PC-9 (cell line): ENCODE results near the gene ZNF462. TPM values are rescaled to one million over a fixed set of nuclear protein-coding genes. Genes with fewer than 3 reads are reported as not detected.
A peak's percentile ranks its signal among the peaks of the same experiment; 100 is the strongest.

Source experiments
- BruUV-seq: library from RNA; stranded (reverse); fragments of 400-500 nt; replicated peaks from 2 replicates; lab custom pipeline; 2021; lab: Mats Ljungman, UMichigan
- CTCF ChIA-PET: fragments of 300-600 bp; sonication (Branson Sonifier 250); formaldehyde crosslinking; loops from one replicate; lab custom pipeline; 2022; ENCODE audit warnings: antibody characterized with exemption; lab: Charles Lee
- POLR2A ChIA-PET: fragments of 300-600 bp; sonication (Branson Sonifier 250); formaldehyde crosslinking; loops from one replicate; lab custom pipeline; 2022; ENCODE audit warnings: antibody characterized with exemption; ENCODE audit not compliant: unreplicated experiment; lab: Charles Lee
- DNase-seq, 2 experiments: peaks; one replicate each; pipeline versions ENCODE4 v3.0.0 to v3.0.0-alpha.2; 2015 to 2022; ENCODE audit warnings: mixed read lengths in 1 of 2
- H2AFZ ChIP-seq: fragments of 200-600 bp; sonication (generic); 2 replicates; pipeline ENCODE4 v1.8.1; 2017; ENCODE audit warnings: antibody characterized with exemption
- H3F3A ChIP-seq: fragments of 200-600 bp; sonication (generic); 2 replicates; pipeline ENCODE4 v1.8.1; 2017; ENCODE audit warnings: antibody characterized with exemption, mild to moderate bottlenecking, low read depth; ENCODE audit not compliant: insufficient read depth
- H3K27ac ChIP-seq: fragments of 200-600 bp; sonication (generic); 2 replicates; pipeline ENCODE4 v1.6.1; 2016; ENCODE audit warnings: mixed run types
- H3K27me3 ChIP-seq: fragments of 200-600 bp; sonication (generic); 2 replicates; pipeline ENCODE4 v1.6.1; 2016; ENCODE audit warnings: low read depth, mixed run types; ENCODE audit not compliant: insufficient read depth
- H3K36me3 ChIP-seq: fragments of 200-600 bp; sonication (generic); 2 replicates; pipeline ENCODE4 v1.6.1; 2016; ENCODE audit warnings: low read depth, mixed run types
- H3K4me1 ChIP-seq: fragments of 200-600 bp; sonication (generic); replicated peaks from 2 replicates; pipeline ENCODE4 v1.6.1; 2016; ENCODE audit warnings: mixed run types; ENCODE audit not compliant: insufficient read depth
- H3K4me2 ChIP-seq: fragments of 200-600 bp; sonication (generic); 2 replicates; pipeline ENCODE4 v1.6.1; 2017; ENCODE audit warnings: mixed run types
- H3K4me3 ChIP-seq: fragments of 200-600 bp; sonication (generic); 2 replicates; pipeline ENCODE4 v1.6.1; 2016; ENCODE audit warnings: mixed run types
- H3K79me2 ChIP-seq: fragments of 200-600 bp; sonication (generic); 2 replicates; pipeline ENCODE4 v1.6.1; 2017; ENCODE audit warnings: low read depth, mixed run types
- H3K9me2 ChIP-seq: fragments of 200-600 bp; sonication (generic); 2 replicates; pipeline ENCODE4 v1.8.1; 2017; ENCODE audit warnings: mild to moderate bottlenecking; ENCODE audit not compliant: insufficient read depth
- H3K9me3 ChIP-seq: fragments of 200-600 bp; sonication (generic); 2 replicates; pipeline ENCODE4 v1.8.1; 2016; ENCODE audit warnings: low read depth; ENCODE audit not compliant: insufficient read depth
- H4K20me1 ChIP-seq: fragments of 200-600 bp; sonication (generic); 2 replicates; pipeline ENCODE4 v1.8.1; 2017; ENCODE audit not compliant: insufficient read depth
- EZH2 ChIP-seq: fragments of 200-600 bp; sonication (generic); IDR thresholded peaks from 2 replicates; pipeline ENCODE4 v1.8.0; 2017; ENCODE audit warnings: antibody characterized with exemption, low read depth
- intact Hi-C: fragments of 100-400 bp; cut with micrococcal nuclease; formaldehyde crosslinking; loops from one replicate; pipeline ENCODE4 v1.10.0; 2022; ENCODE audit not compliant: unreplicated experiment
- total RNA-seq: library from RNA; stranded (reverse); gene quantifications from 2 replicates; pipeline ENCODE4 v1.2.3, GENCODE V29; 2021
- TF ChIP-seq, protein P1 (sequence below): fragments of 200-600 bp; sonication (generic); conservative IDR thresholded peaks from 2 replicates; pipeline ENCODE4 v1.6.1; 2017; ENCODE audit warnings: mixed run types, antibody characterized with exemption, mild to moderate bottlenecking, moderate library complexity

Gene ZNF462
- total RNA-seq, 1 experiment from 2014 or later, result 4.8 TPM

- H3K36me3 ChIP-seq, result no peaks in the 10 kb centered on the region
- H3K79me2 ChIP-seq, result no peaks in the 10 kb centered on the region
- TF ChIP-seq, protein P1, sequence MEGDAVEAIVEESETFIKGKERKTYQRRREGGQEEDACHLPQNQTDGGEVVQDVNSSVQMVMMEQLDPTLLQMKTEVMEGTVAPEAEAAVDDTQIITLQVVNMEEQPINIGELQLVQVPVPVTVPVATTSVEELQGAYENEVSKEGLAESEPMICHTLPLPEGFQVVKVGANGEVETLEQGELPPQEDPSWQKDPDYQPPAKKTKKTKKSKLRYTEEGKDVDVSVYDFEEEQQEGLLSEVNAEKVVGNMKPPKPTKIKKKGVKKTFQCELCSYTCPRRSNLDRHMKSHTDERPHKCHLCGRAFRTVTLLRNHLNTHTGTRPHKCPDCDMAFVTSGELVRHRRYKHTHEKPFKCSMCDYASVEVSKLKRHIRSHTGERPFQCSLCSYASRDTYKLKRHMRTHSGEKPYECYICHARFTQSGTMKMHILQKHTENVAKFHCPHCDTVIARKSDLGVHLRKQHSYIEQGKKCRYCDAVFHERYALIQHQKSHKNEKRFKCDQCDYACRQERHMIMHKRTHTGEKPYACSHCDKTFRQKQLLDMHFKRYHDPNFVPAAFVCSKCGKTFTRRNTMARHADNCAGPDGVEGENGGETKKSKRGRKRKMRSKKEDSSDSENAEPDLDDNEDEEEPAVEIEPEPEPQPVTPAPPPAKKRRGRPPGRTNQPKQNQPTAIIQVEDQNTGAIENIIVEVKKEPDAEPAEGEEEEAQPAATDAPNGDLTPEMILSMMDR, result no peak
- no peak for TF ChIP-seq EZH2
- H3K4me1 ChIP-seq, result no peaks in the 10 kb centered on the region
- no peak overlapping the region for H3K4me2 ChIP-seq
- BruUV-seq, result no TSS peak
- ChIA-PET CTCF (no interaction called here), POLR2A (no interaction called here)
- H2AFZ ChIP-seq, result no peak overlapping the region
- H3K4me3 ChIP-seq, result no peak overlapping the region
- no peaks in the 10 kb centered on the region for H3K9me2 ChIP-seq
- H4K20me1 ChIP-seq, result no peaks in the 10 kb centered on the region
- no peaks in the 10 kb centered on the region for H3K9me3 ChIP-seq
- H3F3A ChIP-seq, result no peaks in the 10 kb centered on the region
- intact Hi-C loops, result no loop called here
- no peaks in the 10 kb centered on the region for H3K27me3 ChIP-seq
- no peak overlapping the region for H3K27ac ChIP-seq
- DNase-seq, result no peak
Observed at GRCh38 chr9:106945727-106946660, 83.0 kb downstream of the ZNF462 start.

GRCh38 chr9:106947106-106947900 lies 84.3 kb downstream of the ZNF462 start:
- POLR2A ChIA-PET, result no interaction called here
- no peaks in the 10 kb centered on the region for H3K4me1 ChIP-seq

GRCh38 chr9:106953174-106953573 lies 90.2 kb downstream of the ZNF462 start:
- Histone ChIP-seq H3F3A (peaks cover 9% of the 10 kb centered on the region; the same call in 1 of the 2 replicates), H3K4me1 (peaks cover 25% of the 10 kb centered on the region), H3K79me2 (no peaks in the 10 kb centered on the region), H3K4me2 (no peak overlapping the region), H2AFZ (no peak overlapping the region), H3K9me3 (no peaks in the 10 kb centered on the region), H4K20me1 (no peaks in the 10 kb centered on the region), H3K27ac (no peak overlapping the region), H3K36me3 (no peaks in the 10 kb centered on the region), H3K4me3 (no peak overlapping the region), H3K9me2 (no peaks in the 10 kb centered on the region; the same call in 1 of the 2 replicates), H3K27me3 (no peaks in the 10 kb centered on the region)
- DNase-seq, result peak in 1 of 2 experiments; percentile 59
- TF ChIP-seq, protein P1, result no peak
- no peak for TF ChIP-seq EZH2
- CTCF ChIA-PET, result no interaction called here
- intact Hi-C loops, result no loop called here
- BruUV-seq, result no TSS peak
- POLR2A ChIA-PET, result no interaction called here

More at GRCh38 chr9:106947106-106947900, 84.3 kb downstream of the ZNF462 start:
- Histone ChIP-seq H3K4me3 (no peak overlapping the region), H3K4me2 (no peak overlapping the region), H3K27ac (no peak overlapping the region), H4K20me1 (no peaks in the 10 kb centered on the region), H3K36me3 (no peaks in the 10 kb centered on the region), H3K79me2 (no peaks in the 10 kb centered on the region), H3K9me2 (no peaks in the 10 kb centered on the region), H3K9me3 (no peaks in the 10 kb centered on the region), H3K27me3 (no peaks in the 10 kb centered on the region), H2AFZ (no peak overlapping the region), H3F3A (no peaks in the 10 kb centered on the region)
- CTCF ChIA-PET, result no interaction called here
- DNase-seq, result no peak
- TF ChIP-seq EZH2, result no peak
- TF ChIP-seq, protein P1, result no peak
- intact Hi-C loops, result no loop called here
- BruUV-seq, result no TSS peak
